WTC11 (cell line): Measurements from ENCODE around the gene INHBC. TPM values are rescaled to one million over a fixed set of nuclear protein-coding genes. Genes with fewer than 3 reads are reported as not detected.

Experiments used
- ATAC-seq: fragments of 200-7000 bp; cut with Tn5 transposase; 2 replicates; pipeline ENCODE4 v1.10.0; 2021; ENCODE audit warnings: mild to moderate bottlenecking, moderate library complexity
- Bru-seq: library from RNA; stranded (reverse); fragments of 400-500 nt; gene quantifications from one replicate; lab custom pipeline; 2021; lab: Mats Ljungman, UMichigan
- CTCF ChIA-PET: fragments of 300-600 bp; sonication (Branson Sonifier 250); formaldehyde crosslinking; loops from one replicate; lab custom pipeline; 2021; ENCODE audit warnings: antibody characterized with exemption; lab: Charles Lee
- POLR2A ChIA-PET: fragments of 350-600 bp; sonication (Branson Sonifier 250); formaldehyde crosslinking; loops from one replicate; lab custom pipeline; 2021; ENCODE audit warnings: antibody characterized with exemption; lab: Charles Lee
- DNase-seq: peaks from one replicate; pipeline ENCODE4 v3.0.0; 2021; ENCODE audit warnings: low spot score
- H3K27ac Mint-ChIP-seq: 2 replicates; pipeline ENCODE4 v1.8.0; 2021; ENCODE audit warnings: mixed read lengths
- H3K27me3 Mint-ChIP-seq: 2 replicates; pipeline ENCODE4 v1.8.0; 2021; ENCODE audit warnings: low read depth, mild to moderate bottlenecking, moderate library complexity, mixed read lengths
- H3K36me3 Mint-ChIP-seq: 2 replicates; pipeline ENCODE4 v1.8.0; 2021; ENCODE audit warnings: mixed read lengths
- H3K4me1 Mint-ChIP-seq: 2 replicates; pipeline ENCODE4 v1.8.0; 2022; ENCODE audit warnings: mixed read lengths
- H3K4me3 Mint-ChIP-seq: 2 replicates; pipeline ENCODE4 v1.8.0; 2021; ENCODE audit warnings: mild to moderate bottlenecking, moderate library complexity, mixed read lengths
- H3K9me3 Mint-ChIP-seq: 2 replicates; pipeline ENCODE4 v1.8.0; 2021; ENCODE audit warnings: mixed read lengths
- AR ChIP-seq: fragments of 250-450 bp; sonication (Bioruptor Pico); IDR thresholded peaks from 2 replicates; pipeline ENCODE4 v1.9.0; 2021; ENCODE audit warnings: mild to moderate bottlenecking
- ATF1 ChIP-seq: sonication (generic); formaldehyde crosslinking; IDR thresholded peaks from 2 replicates; pipeline ENCODE4 v1.8.1; 2023; ENCODE audit warnings: mild to moderate bottlenecking, moderate library complexity, missing genetic modification reagents
- CBFB ChIP-seq: sonication (generic); formaldehyde crosslinking; IDR thresholded peaks from 2 replicates; pipeline ENCODE4 v1.8.1; 2022; ENCODE audit warnings: mild to moderate bottlenecking, low read depth, missing genetic modification reagents
- E2F1 ChIP-seq: sonication (generic); formaldehyde crosslinking; IDR thresholded peaks from 2 replicates; pipeline ENCODE4 v1.8.0; 2022; ENCODE audit warnings: mild to moderate bottlenecking, missing genetic modification reagents
- ETV6 ChIP-seq: sonication (generic); formaldehyde crosslinking; IDR thresholded peaks from 2 replicates; pipeline ENCODE4 v1.8.1; 2022; ENCODE audit warnings: mild to moderate bottlenecking, missing genetic modification reagents
- FOXJ3 ChIP-seq: sonication (generic); formaldehyde crosslinking; IDR thresholded peaks from 2 replicates; pipeline ENCODE4 v1.9.0; 2021; ENCODE audit warnings: missing genetic modification reagents, mild to moderate bottlenecking, borderline replicate concordance
- GTF2I ChIP-seq: fragments of 250-450 bp; sonication (Bioruptor Pico); conservative IDR thresholded peaks from 2 replicates; pipeline ENCODE4 v1.4.0; 2021; ENCODE audit warnings: mild to moderate bottlenecking
- IRF1 ChIP-seq: sonication (generic); formaldehyde crosslinking; IDR thresholded peaks from 2 replicates; pipeline ENCODE4 v1.8.0; 2023; ENCODE audit warnings: missing genetic modification reagents
- NFATC4 ChIP-seq: fragments of 250-450 bp; sonication (Bioruptor Pico); IDR thresholded peaks from 2 replicates; pipeline ENCODE4 v1.9.0; 2021; ENCODE audit warnings: mild to moderate bottlenecking
- NR2C2 ChIP-seq: sonication (generic); formaldehyde crosslinking; IDR thresholded peaks from 2 replicates; pipeline ENCODE4 v1.8.0; 2022; ENCODE audit warnings: mild to moderate bottlenecking, missing genetic modification reagents
- RELA ChIP-seq: sonication (generic); formaldehyde crosslinking; IDR thresholded peaks from 2 replicates; pipeline ENCODE4 v1.8.1; 2022; ENCODE audit warnings: missing genetic modification reagents, mild to moderate bottlenecking, borderline replicate concordance
- SP1 ChIP-seq: sonication (generic); formaldehyde crosslinking; conservative IDR thresholded peaks from 2 replicates; pipeline ENCODE4 v1.8.1; 2022; ENCODE audit warnings: missing genetic modification reagents
- TEAD1 ChIP-seq: sonication (generic); formaldehyde crosslinking; IDR thresholded peaks from 2 replicates; pipeline ENCODE4 v1.8.0; 2022; ENCODE audit warnings: mild to moderate bottlenecking, missing genetic modification reagents
- TEAD4 ChIP-seq: sonication (generic); formaldehyde crosslinking; IDR thresholded peaks from 2 replicates; pipeline ENCODE4 v1.8.0; 2022; ENCODE audit warnings: mild to moderate bottlenecking, missing genetic modification reagents
- USF1 ChIP-seq: sonication (generic); formaldehyde crosslinking; IDR thresholded peaks from 2 replicates; pipeline ENCODE4 v1.8.0; 2022; ENCODE audit warnings: mild to moderate bottlenecking, missing genetic modification reagents
- ZNF396 ChIP-seq: fragments of 250-450 bp; sonication (Bioruptor Pico); IDR thresholded peaks from 2 replicates; pipeline ENCODE4 v1.8.0; 2021; ENCODE audit warnings: mild to moderate bottlenecking, moderate library complexity, borderline replicate concordance
- long read RNA-seq, 3 experiments: library from RNA in 1 of 3; library from capped mRNA in 1 of 3; library from polyadenylated mRNA in 1 of 3; unstranded in 2 of 3; stranded (forward) in 1 of 3; transcript quantifications; one replicate each; pipeline ENCODE4 v2.0.0, GENCODE V29; 2021
- total RNA-seq: library from RNA; stranded (reverse); gene quantifications from 3 replicates; pipeline ENCODE4 v1.2.3, GENCODE V29; 2021
- TF ChIP-seq, protein P1 (sequence below): sonication (generic); formaldehyde crosslinking; IDR thresholded peaks from 2 replicates; pipeline ENCODE4 v1.8.1; 2022; ENCODE audit warnings: mild to moderate bottlenecking, missing genetic modification reagents, moderate library complexity, borderline replicate concordance
- TF ChIP-seq, protein P2 (sequence below): sonication (generic); formaldehyde crosslinking; IDR thresholded peaks from 2 replicates; pipeline ENCODE4 v1.8.1; 2023; ENCODE audit warnings: mild to moderate bottlenecking, moderate library complexity, missing genetic modification reagents

Gene INHBC
- 0.09 to 0.20 TPM (median 0.16 TPM) in 3 replicates for total RNA-seq
- Bru-seq, nascent RNA = percentile 12 among the genes with signal in this experiment
- long read RNA-seq, experiment 1 = 0 reads
- long read RNA-seq, experiment 2 = 0 reads
- long read RNA-seq, experiment 3 = 0 reads

DNA sequence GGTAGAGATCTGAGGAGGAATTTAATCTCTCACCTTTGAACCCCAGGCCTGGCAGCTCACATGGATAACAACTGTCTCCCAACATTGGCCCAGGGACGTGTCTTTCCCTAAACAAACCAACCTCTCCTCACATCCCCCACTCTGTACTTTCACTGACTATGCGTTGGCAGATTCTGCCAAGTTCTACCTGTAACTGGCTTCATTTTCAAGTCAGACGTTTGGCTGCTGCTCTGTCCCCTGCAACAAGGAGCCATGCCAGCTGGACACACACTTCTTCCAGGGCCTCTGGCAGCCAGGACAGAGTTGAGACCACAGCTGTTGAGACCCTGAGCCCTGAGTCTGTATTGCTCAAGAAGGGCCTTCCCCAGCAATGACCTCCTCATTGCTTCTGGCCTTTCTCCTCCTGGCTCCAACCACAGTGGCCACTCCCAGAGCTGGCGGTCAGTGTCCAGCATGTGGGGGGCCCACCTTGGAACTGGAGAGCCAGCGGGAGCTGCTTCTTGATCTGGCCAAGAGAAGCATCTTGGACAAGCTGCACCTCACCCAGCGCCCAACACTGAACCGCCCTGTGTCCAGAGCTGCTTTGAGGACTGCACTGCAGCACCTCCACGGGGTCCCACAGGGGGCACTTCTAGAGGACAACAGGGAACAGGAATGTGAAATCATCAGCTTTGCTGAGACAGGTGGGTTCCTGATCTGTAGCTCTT, at the start of gene INHBC:
TSS of gene INHBC (plus strand) at position 268 of the 707 bp plus-strand sequence. CDS start at position 371, 103 bp downstream.
- H3K27me3 Mint-ChIP-seq = no peaks in the 10 kb centered on the region; the same call in 1 of the 2 replicates
- peak; percentile 14 for DNase-seq
- CTCF ChIA-PET = interaction anchor here (0.8 to 4.1 kb wide), 5 partner anchors 10 to 192 kb away, joined by 3 to 18 read pairs (median 7); partner anchors contain the start of genes GLI1 and INHBE
- H3K4me3 Mint-ChIP-seq = no peak within 1 kb of the TSS
- H3K9me3 Mint-ChIP-seq = no peaks in the 10 kb centered on the region
- ATAC-seq = no peak
- H3K4me1 Mint-ChIP-seq = peaks cover 14% of the 10 kb centered on the region
- H3K36me3 Mint-ChIP-seq = no peaks in the 10 kb centered on the region
- no peak within 1 kb of the TSS for H3K27ac Mint-ChIP-seq
- POLR2A ChIA-PET = interaction anchor here (2.0 kb wide), 1 partner anchor 20 kb away, joined by 7 read pairs; the partner anchor contains the start of gene INHBE
- no peak for TF ChIP-seq CBFB
- TF ChIP-seq AR (CRISPR knock-in tag) = no peak
- TF ChIP-seq E2F1 (CRISPR knock-in tag) = no peak
- TF ChIP-seq RELA = no peak
- no peak for TF ChIP-seq ETV6
- TF ChIP-seq NFATC4 (CRISPR knock-in tag) = no peak
- no peak for TF ChIP-seq TEAD1 (CRISPR knock-in tag)
- no peak for TF ChIP-seq FOXJ3
- TF ChIP-seq NR2C2 = no peak
- TF ChIP-seq ATF1 (CRISPR knock-in tag) = no peak
- TF ChIP-seq, protein P1, sequence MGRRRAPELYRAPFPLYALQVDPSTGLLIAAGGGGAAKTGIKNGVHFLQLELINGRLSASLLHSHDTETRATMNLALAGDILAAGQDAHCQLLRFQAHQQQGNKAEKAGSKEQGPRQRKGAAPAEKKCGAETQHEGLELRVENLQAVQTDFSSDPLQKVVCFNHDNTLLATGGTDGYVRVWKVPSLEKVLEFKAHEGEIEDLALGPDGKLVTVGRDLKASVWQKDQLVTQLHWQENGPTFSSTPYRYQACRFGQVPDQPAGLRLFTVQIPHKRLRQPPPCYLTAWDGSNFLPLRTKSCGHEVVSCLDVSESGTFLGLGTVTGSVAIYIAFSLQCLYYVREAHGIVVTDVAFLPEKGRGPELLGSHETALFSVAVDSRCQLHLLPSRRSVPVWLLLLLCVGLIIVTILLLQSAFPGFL = no peak

DNA sequence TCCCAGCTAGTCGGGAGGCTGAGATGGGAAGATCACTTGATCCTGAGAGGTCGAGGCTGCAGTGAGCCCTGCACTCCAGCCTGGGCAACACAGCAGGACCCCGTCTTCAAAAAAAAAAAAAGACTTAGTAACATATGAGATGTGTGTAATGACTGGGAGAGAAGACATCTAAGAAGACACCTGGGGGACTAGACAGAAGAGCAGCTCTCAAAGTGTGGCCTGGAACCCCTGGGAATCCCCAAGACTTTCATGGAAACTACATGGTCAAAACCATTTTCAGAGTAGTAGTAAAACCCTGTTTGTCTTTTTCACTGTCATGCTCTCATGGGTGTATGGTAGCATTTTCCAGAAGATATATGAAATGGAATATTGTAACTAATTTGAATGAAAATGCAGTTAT, 49.0 kb upstream of the INHBC start:
- DNase-seq = no peak
- TF ChIP-seq TEAD4 (CRISPR knock-in tag) (no peak), GTF2I (CRISPR knock-in tag) (no peak), SP1 (no peak), TEAD1 (CRISPR knock-in tag) (no peak), IRF1 (CRISPR knock-in tag) (no peak), USF1 (no peak), ATF1 (CRISPR knock-in tag) (no peak), ZNF396 (no peak)
- TF ChIP-seq, protein P2, sequence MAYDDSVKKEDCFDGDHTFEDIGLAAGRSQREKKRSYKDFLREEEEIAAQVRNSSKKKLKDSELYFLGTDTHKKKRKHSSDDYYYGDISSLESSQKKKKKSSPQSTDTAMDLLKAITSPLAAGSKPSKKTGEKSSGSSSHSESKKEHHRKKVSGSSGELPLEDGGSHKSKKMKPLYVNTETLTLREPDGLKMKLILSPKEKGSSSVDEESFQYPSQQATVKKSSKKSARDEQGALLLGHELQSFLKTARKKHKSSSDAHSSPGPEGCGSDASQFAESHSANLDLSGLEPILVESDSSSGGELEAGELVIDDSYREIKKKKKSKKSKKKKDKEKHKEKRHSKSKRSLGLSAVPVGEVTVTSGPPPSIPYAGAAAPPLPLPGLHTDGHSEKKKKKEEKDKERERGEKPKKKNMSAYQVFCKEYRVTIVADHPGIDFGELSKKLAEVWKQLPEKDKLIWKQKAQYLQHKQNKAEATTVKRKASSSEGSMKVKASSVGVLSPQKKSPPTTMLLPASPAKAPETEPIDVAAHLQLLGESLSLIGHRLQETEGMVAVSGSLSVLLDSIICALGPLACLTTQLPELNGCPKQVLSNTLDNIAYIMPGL (CRISPR knock-in tag) = no peak
- Mint-ChIP-seq H3K36me3 (peaks cover 9% of the 10 kb centered on the region), H3K27me3 (no peaks in the 10 kb centered on the region), H3K27ac (no peak overlapping the region), H3K4me1 (peaks cover 11% of the 10 kb centered on the region), H3K9me3 (no peaks in the 10 kb centered on the region), H3K4me3 (no peak overlapping the region)
- POLR2A ChIA-PET = interaction anchor here (0.7 kb wide), 1 partner anchor 32 kb away, joined by 4 read pairs; no protein-coding TSS in a partner anchor
- CTCF ChIA-PET = interaction anchor here (1.1 to 2.1 kb wide), 3 partner anchors 45 to 262 kb away, joined by 3 to 9 read pairs (median 3); no protein-coding TSS in a partner anchor
- ATAC-seq = no peak
